DMS79 treated with DMSO at 0.1 percent for 48 hours (cell line): ENCODE results near the gene MRPS7.

Source experiments
- DNase-seq: peaks from one replicate; lab custom pipeline; 2025; lab: John Stamatoyannopoulos, UW

The MRPS7 gene

GRCh38 chr17:75261336-75262111, at the start of gene MRPS7, which contains the start of gene GGA3:
TSS of gene MRPS7 (plus strand) at chr17:75261879. CDS start at chr17:75261901, 22 bp downstream.
TSS of gene GGA3 (minus strand) at chr17:75261606. CDS start at chr17:75261587, 19 bp downstream.
- DNase-seq, result peak; percentile 83

- no peak for DNase-seq
Observed at GRCh38 chr17:75218131-75218530, 43.5 kb upstream of the MRPS7 start.

- no peak for DNase-seq
Observed at GRCh38 chr17:75219815-75220214, 41.9 kb upstream of the MRPS7 start.

GRCh38 chr17:75225016-75225415, 36.7 kb upstream of the MRPS7 start:
- DNase-seq, result no peak

GRCh38 chr17:75227729-75228128, 34.0 kb upstream of the MRPS7 start:
- DNase-seq, result no peak

GRCh38 chr17:75228305-75228704, 33.4 kb upstream of the MRPS7 start:
- DNase-seq, result no peak

- DNase-seq, result no peak
Observed at GRCh38 chr17:75228847-75229246, 32.8 kb upstream of the MRPS7 start.

GRCh38 chr17:75231071-75231470, 30.6 kb upstream of the MRPS7 start:
- DNase-seq, result no peak

GRCh38 chr17:75231741-75232464, 29.8 kb upstream of the MRPS7 start:
- no peak for DNase-seq

- DNase-seq, result no peak
Observed at GRCh38 chr17:75232786-75233185, 28.9 kb upstream of the MRPS7 start.

- no peak for DNase-seq
Observed at GRCh38 chr17:75237100-75238014, 24.3 kb upstream of the MRPS7 start.

GRCh38 chr17:75238020-75238580, 23.6 kb upstream of the MRPS7 start:
- DNase-seq, result no peak

- DNase-seq, result no peak
Observed at GRCh38 chr17:75238684-75239191, 22.9 kb upstream of the MRPS7 start.

GRCh38 chr17:75239214-75239613, 22.5 kb upstream of the MRPS7 start:
- no peak for DNase-seq

- DNase-seq, result no peak
Observed at GRCh38 chr17:75239778-75240393, 21.8 kb upstream of the MRPS7 start.

- DNase-seq, result no peak
Observed at GRCh38 chr17:75240394-75241142, 21.1 kb upstream of the MRPS7 start.

- no peak for DNase-seq
Observed at GRCh38 chr17:75241143-75241430, 20.6 kb upstream of the MRPS7 start.

GRCh38 chr17:75241502-75241901, 20.2 kb upstream of the MRPS7 start:
- no peak for DNase-seq

- no peak for DNase-seq
Observed at GRCh38 chr17:75241996-75242460, 19.7 kb upstream of the MRPS7 start.

- no peak for DNase-seq
Observed at GRCh38 chr17:75242461-75243042, 19.1 kb upstream of the MRPS7 start.
